NCI-H345 (cell line): ENCODE results near the gene AGK.
"Not testable (repeated sequence)": the region's sequence is repeated elsewhere in the genome, so short reads cannot be mapped to it uniquely, and the experiment has no call there.

ENCODE experiments used
- DNase-seq: peaks from one replicate; lab custom pipeline; 2025; lab: John Stamatoyannopoulos, UW

The AGK gene

GRCh38 chr7:141676618-141677017 lies 125.4 kb downstream of the AGK start:
- no peak for DNase-seq

GRCh38 chr7:141679014-141679413 lies 127.8 kb downstream of the AGK start:
- no peak for DNase-seq

- DNase-seq, result no peak
Observed at GRCh38 chr7:141685285-141686023, 134.2 kb downstream of the AGK start.

- no peak for DNase-seq
Observed at GRCh38 chr7:141686074-141686473, 134.9 kb downstream of the AGK start.

- no peak for DNase-seq
Observed at GRCh38 chr7:141686670-141687069, 135.5 kb downstream of the AGK start.

- no peak for DNase-seq
Observed at GRCh38 chr7:141688043-141688442, 136.8 kb downstream of the AGK start.

GRCh38 chr7:141689072-141689825 lies 138.0 kb downstream of the AGK start:
- DNase-seq, result not testable (repeated sequence)

- no peak for DNase-seq
Observed at GRCh38 chr7:141691540-141691939, 140.3 kb downstream of the AGK start.

- no peak for DNase-seq
Observed at GRCh38 chr7:141691961-141692360, 140.8 kb downstream of the AGK start.

GRCh38 chr7:141693082-141693481 lies 141.9 kb downstream of the AGK start:
- DNase-seq, result no peak

GRCh38 chr7:141695803-141696289 lies 144.6 kb downstream of the AGK start:
- peak; percentile 25 for DNase-seq

- no peak for DNase-seq
Observed at GRCh38 chr7:141696348-141696747, 145.1 kb downstream of the AGK start.

GRCh38 chr7:141697211-141697871 lies 146.1 kb downstream of the AGK start:
- no peak for DNase-seq

GRCh38 chr7:141698247-141699015 lies 147.2 kb downstream of the AGK start:
- peak; percentile 38 for DNase-seq

GRCh38 chr7:141699860-141700259 lies 148.7 kb downstream of the AGK start:
- DNase-seq, result no peak

GRCh38 chr7:141700296-141700847 lies 149.2 kb downstream of the AGK start:
- DNase-seq, result no peak

GRCh38 chr7:141700848-141701371 lies 149.7 kb downstream of the AGK start:
- DNase-seq, result no peak

- DNase-seq, result peak; percentile 58
Observed at GRCh38 chr7:141701489-141702046, 150.4 kb downstream of the AGK start.

GRCh38 chr7:141702047-141702567 lies 150.9 kb downstream of the AGK start, which contains the start of gene DENND11:
Gene DENND11, minus strand, starts transcription at chr7:141702166. Its CDS starts 13 bp downstream, at chr7:141702153.
- peak; percentile 69 for DNase-seq

- no peak for DNase-seq
Observed at GRCh38 chr7:141702892-141703291, 151.7 kb downstream of the AGK start.

GRCh38 chr7:141704112-141704511 lies 152.9 kb downstream of the AGK start:
- DNase-seq, result no peak
